Loucy (cell line): Measurements from ENCODE around the gene MAP4K3.

Experiments
- EZH2phosphoT487 ChIP-seq: fragments of 200-600 bp; IDR thresholded peaks from 2 replicates; pipeline ENCODE4 v1.6.1; 2018; ENCODE audit warnings: antibody characterized with exemption, mild to moderate bottlenecking, moderate library complexity, borderline replicate concordance
- TF ChIP-seq, protein P1 (sequence below): fragments of 200-600 bp; sonication (generic); conservative IDR thresholded peaks from 2 replicates; pipeline ENCODE4 v1.5.1; 2014; ENCODE audit warnings: mild to moderate bottlenecking, antibody characterized with exemption, low read length

GRCh38 chr2:39466311-39466710 is 29.2 kb upstream of the MAP4K3 start:
- TF ChIP-seq, protein P1, sequence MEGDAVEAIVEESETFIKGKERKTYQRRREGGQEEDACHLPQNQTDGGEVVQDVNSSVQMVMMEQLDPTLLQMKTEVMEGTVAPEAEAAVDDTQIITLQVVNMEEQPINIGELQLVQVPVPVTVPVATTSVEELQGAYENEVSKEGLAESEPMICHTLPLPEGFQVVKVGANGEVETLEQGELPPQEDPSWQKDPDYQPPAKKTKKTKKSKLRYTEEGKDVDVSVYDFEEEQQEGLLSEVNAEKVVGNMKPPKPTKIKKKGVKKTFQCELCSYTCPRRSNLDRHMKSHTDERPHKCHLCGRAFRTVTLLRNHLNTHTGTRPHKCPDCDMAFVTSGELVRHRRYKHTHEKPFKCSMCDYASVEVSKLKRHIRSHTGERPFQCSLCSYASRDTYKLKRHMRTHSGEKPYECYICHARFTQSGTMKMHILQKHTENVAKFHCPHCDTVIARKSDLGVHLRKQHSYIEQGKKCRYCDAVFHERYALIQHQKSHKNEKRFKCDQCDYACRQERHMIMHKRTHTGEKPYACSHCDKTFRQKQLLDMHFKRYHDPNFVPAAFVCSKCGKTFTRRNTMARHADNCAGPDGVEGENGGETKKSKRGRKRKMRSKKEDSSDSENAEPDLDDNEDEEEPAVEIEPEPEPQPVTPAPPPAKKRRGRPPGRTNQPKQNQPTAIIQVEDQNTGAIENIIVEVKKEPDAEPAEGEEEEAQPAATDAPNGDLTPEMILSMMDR, result no peak
- TF ChIP-seq EZH2phosphoT487, result no peak
